Heart left ventricle (tissue), 16 donors: ENCODE results near the gene CASD1. TPM values are rescaled to one million over a fixed set of nuclear protein-coding genes. Genes with fewer than 3 reads are reported as not detected.

Source experiments
- ATAC-seq, 4 donors: fragments of 200-7000 bp; cut with Tn5 transposase; one replicate each; pipeline ENCODE4 v1.9.1; 2020 to 2022; ENCODE audit warnings: moderate library complexity in 4 of 4, mild to moderate bottlenecking in 3 of 4, moderate number of reproducible peaks in 1 of 4
- DNase-seq, 5 donors: peaks; one replicate each; pipeline ENCODE4 v3.0.0-alpha.2; 2020
- H3K27ac ChIP-seq, 12 donors: fragments of 200-600 bp; sonication (generic) in 4 of 12; one replicate each; pipeline versions ENCODE4 v1.5.0 to v1.8.0; 2016 to 2022; ENCODE audit warnings: mild to moderate bottlenecking in 2 of 12
- H3K27me3 ChIP-seq, 9 donors: fragments of 200-600 bp; sonication (generic) in 2 of 9; one replicate each; pipeline versions ENCODE4 v1.5.1 to v1.8.0; 2016 to 2022; ENCODE audit warnings: mild to moderate bottlenecking in 3 of 9
- H3K36me3 ChIP-seq, 9 donors: fragments of 200-600 bp; sonication (generic) in 2 of 9; one replicate each; pipeline versions ENCODE4 v1.5.0 to v1.8.0; 2018 to 2022; ENCODE audit warnings: mild to moderate bottlenecking in 2 of 9
- H3K4me1 ChIP-seq, 12 donors: fragments of 200-600 bp; sonication (generic) in 4 of 12; one replicate each; pipeline versions ENCODE4 v1.5.0 to v1.8.0; 2016 to 2022; ENCODE audit warnings: mild to moderate bottlenecking in 3 of 12
- H3K4me3 ChIP-seq, 12 donors: fragments of 200-600 bp; sonication (generic) in 4 of 12; one replicate each; pipeline versions ENCODE4 v1.5.0 to v1.8.0; 2017 to 2022; ENCODE audit warnings: mild to moderate bottlenecking in 9 of 12, moderate library complexity in 4 of 12
- H3K9me3 ChIP-seq, 12 donors: fragments of 200-600 bp; sonication (generic) in 4 of 12; one replicate each; pipeline versions ENCODE4 v1.5.0 to v1.8.0; 2016 to 2022; ENCODE audit warnings: mild to moderate bottlenecking in 1 of 12
- CTCF ChIP-seq, 12 donors: fragments of 200-600 bp; sonication (generic) in 4 of 12; IDR thresholded peaks; one replicate each; pipeline versions ENCODE4 v1.5.0 to v1.8.0; 2018 to 2022; ENCODE audit warnings: antibody characterized with exemption in 12 of 12, mild to moderate bottlenecking in 5 of 12
- POLR2A ChIP-seq, 2 donors: fragments of 450-650 bp; IDR thresholded peaks; one replicate each; pipeline ENCODE4 v1.6.1; 2017; ENCODE audit warnings: antibody characterized with exemption in 2 of 2, mild to moderate bottlenecking in 2 of 2, moderate library complexity in 2 of 2
- WGBS, 4 donors: extraction: QIAGEN DNeasy Blood & Tissue Kit in 2 of 4; methylation state at CpG; one replicate each; pipeline versions ENCODE4 v1.1.5 to v1.1.7; 2013 to 2018; 5-methylcytosine and 5-hydroxymethylcytosine counted together
- intact Hi-C, 10 donors: fragments of 100-400 bp; cut with DNase I; formaldehyde crosslinking; loops; one replicate each; pipeline versions ENCODE4 v1.11.1 to v1.14.2; 2022
- polyA plus RNA-seq, 2 donors: library from polyadenylated mRNA; stranded (reverse); fragments of 200-250 nt; gene quantifications; one replicate each; pipeline ENCODE4 v1.2.3, GENCODE V29; 2013
- total RNA-seq, 9 donors: library from RNA; depleted of rRNA in 2 of 9; stranded (reverse); fragments of >200 nt in 2 of 9; fragmentation: NEBNext Ultra II Directional in 3 of 9; extraction: Animal tissue kit (Norgen Biotek cat#: 25700) in 3 of 9; gene quantifications; one replicate each; pipeline versions ENCODE4 v1.1.0 to v1.2.4, GENCODE V29; 2016 to 2023
- donor health status: ischemic (EF 13 %, LVEDD 7.1; RV severe dilation, severe dysfunction).
- donor health status: healthy with polysubstance abuse.
- donor health status: DM: no; HTN: yes; CAD: no.
- donor health status: DM: no; HTN: no; CAD: no.
- donor health status: ischemic (EF 25% LVEDD 6.9; RV normal size, moderate dysfunction).
- donor health status: ischemic (EF 25% LVEDD 5.7; RV mildly dilated, moderate dysfunction).
- donor health status: healthy.
- donor health status: DM: yes; HTN: yes; CAD: no.
- donor health status: ischemic (EF 35%, LVEDD 5.7; RV mildly dilated, moderate dysfunction).
- donor health status: nonischemic (EF 11% LVEDD 7.7; RV severe dilation, severe dysfunction).
- donor health status: DM: yes; HTN: yes; CAD: no.
- donor health status: PGD.
- donor health status: ischemic (EF 29% LVEDD 5.4; RV normal size, mild dysfunction).
- donor health status: nonischemic (EF 23%, LVEDD 6.1; RV moderate dilation, normal function).

CASD1 gene
- total and polyA plus RNA-seq, 11 donors, result 9.5 to 24.3 (median 17.1) TPM

GRCh38 chr7:94492601-94493000 lies 17.0 kb upstream of the CASD1 start:
- 91 to 97% (median 96%) methylated on average over 2 of the region's 2 CpGs for WGBS, 4 donors
- ATAC-seq, result no peak
- intact Hi-C loops, result no loop called here

DNA sequence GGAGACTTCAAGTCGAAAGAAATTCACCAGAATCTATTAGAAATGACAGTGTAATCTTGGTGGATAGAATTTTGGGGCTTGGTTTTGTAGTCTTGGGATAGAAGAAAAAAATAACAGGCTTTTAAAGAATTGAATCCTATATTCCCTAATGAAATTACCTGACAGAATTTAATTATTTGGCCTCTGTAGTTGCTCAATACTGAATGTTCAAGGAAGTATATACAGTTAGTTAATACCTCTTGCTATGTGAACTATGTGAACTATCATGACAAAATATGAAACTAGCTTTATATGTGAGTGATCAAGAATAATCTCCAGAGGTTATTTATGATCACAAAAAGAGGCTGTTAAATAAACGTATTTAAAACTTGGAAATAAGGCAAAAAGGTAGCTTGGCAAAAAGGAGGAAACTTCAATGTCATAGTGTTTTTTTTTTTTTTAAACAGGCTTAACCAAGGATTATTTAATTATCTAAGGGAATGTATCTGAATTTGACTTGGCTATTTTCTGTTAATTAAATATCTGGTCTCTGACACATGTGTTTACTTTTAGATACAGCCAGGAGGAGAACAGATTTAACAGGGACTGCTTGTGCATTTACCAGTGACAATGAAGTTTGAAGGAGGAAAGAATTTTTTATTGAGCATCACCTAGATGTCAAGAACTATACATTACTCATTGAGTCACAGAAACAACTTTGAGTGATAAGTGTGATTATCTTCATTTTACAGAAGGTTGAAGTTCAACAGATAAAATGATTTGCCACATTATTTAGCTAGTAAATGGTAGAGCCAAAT lies 11.5 kb upstream of the CASD1 start:
- Histone ChIP-seq H3K27me3 (no peaks in the 10 kb centered on the region), H3K36me3 (no peaks in the 10 kb centered on the region), H3K27ac (no peak overlapping the region), H3K9me3 (peaks cover 0 to 18% (median 0%) of the 10 kb centered on the region in 12 donors), H3K4me1 (no peaks in the 10 kb centered on the region), H3K4me3 (no peak overlapping the region)
- ATAC-seq, result no peak
- intact Hi-C loops, result no loop called here
- 84 to 92% (median 91%) methylated on average over 2 of the region's 2 CpGs for WGBS, 4 donors
- DNase-seq, result no peak
- no peak for TF ChIP-seq POLR2A (IDR thresholded peaks at IDR 0.05)
- no peak for TF ChIP-seq CTCF (IDR thresholded peaks at IDR 0.05)

More at GRCh38 chr7:94492601-94493000, 17.0 kb upstream of the CASD1 start:
- DNase-seq, result no peak
- Histone ChIP-seq H3K9me3 (peaks cover 0 to 11% (median 0%) of the 10 kb centered on the region in 12 donors), H3K4me3 (no peak overlapping the region), H3K36me3 (no peaks in the 10 kb centered on the region), H3K27me3 (no peaks in the 10 kb centered on the region), H3K4me1 (no peaks in the 10 kb centered on the region), H3K27ac (no peak overlapping the region)
- TF ChIP-seq POLR2A (IDR thresholded peaks at IDR 0.05), result no peak
- TF ChIP-seq CTCF (IDR thresholded peaks at IDR 0.05), result no peak

DNA sequence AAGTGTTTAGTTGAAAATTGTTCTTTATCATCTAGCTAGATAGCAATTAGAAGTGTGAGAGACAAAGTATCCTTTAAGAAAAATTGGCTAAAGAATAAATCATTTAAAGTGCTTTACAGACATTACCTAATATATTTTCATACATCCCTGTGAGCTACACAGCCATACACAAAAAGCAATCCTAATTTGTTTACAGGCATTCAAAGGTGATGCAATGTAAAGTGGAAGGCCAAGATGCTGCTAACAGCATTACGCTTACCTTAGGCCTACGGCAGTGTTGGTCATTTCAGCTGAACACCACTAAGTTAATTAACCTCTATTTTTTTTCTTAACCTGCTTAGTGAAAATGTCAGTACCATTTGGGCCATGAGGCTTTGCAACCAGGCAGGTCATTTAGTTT lies 10.7 kb upstream of the CASD1 start:
- Histone ChIP-seq H3K27ac (no peak overlapping the region), H3K27me3 (peaks cover 0 to 3% (median 0%) of the 10 kb centered on the region in 9 donors), H3K36me3 (no peaks in the 10 kb centered on the region), H3K9me3 (peaks cover 0 to 18% (median 0%) of the 10 kb centered on the region in 12 donors), H3K4me3 (no peak overlapping the region), H3K4me1 (no peaks in the 10 kb centered on the region)
- ATAC-seq, result no peak
- TF ChIP-seq POLR2A (IDR thresholded peaks at IDR 0.05) (no peak), CTCF (IDR thresholded peaks at IDR 0.05) (no peak)
- no peak for DNase-seq
- WGBS, 4 donors, result 95 to 98% (median 98%) methylated on average over 2 of the region's 2 CpGs
- intact Hi-C loops, result no loop called here

- H3K4me1 ChIP-seq, result peaks cover 0 to 26% (median 16%) of the 10 kb centered on the region in 12 donors
- intact Hi-C loops, result loop anchor here in 2 of 10 donors (5.0 kb wide), 2 partner anchors 55 to 150 kb away; partner anchors contain the start of gene SGCE (in 1 of the 2)
- H3K4me3 ChIP-seq, result no peak overlapping the region
- TF ChIP-seq POLR2A (IDR thresholded peaks at IDR 0.05), result no peak
- TF ChIP-seq CTCF (IDR thresholded peaks at IDR 0.05), result no peak
- H3K9me3 ChIP-seq, result no peaks in the 10 kb centered on the region
- ATAC-seq (no peak), DNase-seq (no peak)
- 95 to 100% (median 97%) methylated on average over 1 of the region's 1 CpG for WGBS, 4 donors
- peaks cover 0 to 4% (median 0%) of the 10 kb centered on the region in 9 donors for H3K27me3 ChIP-seq
- no peaks in the 10 kb centered on the region for H3K36me3 ChIP-seq
- H3K27ac ChIP-seq, result no peak overlapping the region
Measured at GRCh38 chr7:94507462-94507861, 2.1 kb upstream of the CASD1 start.
